Lung (tissue), 12 donors: Measurements from ENCODE around the gene FNIP1. TPM values are rescaled to one million over a fixed set of nuclear protein-coding genes. Genes with fewer than 3 reads are reported as not detected.
A peak's percentile ranks its signal among the peaks of the same experiment; 100 is the strongest.
"Not testable (repeated sequence)": the region's sequence is repeated elsewhere in the genome, so short reads cannot be mapped to it uniquely, and the experiment has no call there.

Experiments used
- ATAC-seq: fragments of 200-7000 bp; cut with Tn5 transposase; one replicate; pipeline ENCODE4 v1.9.1; 2020; ENCODE audit warnings: moderate number of reproducible peaks; ENCODE audit not compliant: insufficient read depth, low FRiP score
- DNase-seq, 3 donors: peaks; one replicate each; pipeline ENCODE4 v3.0.0-alpha.2; 2013 to 2017
- H3K27ac ChIP-seq, 2 donors: one replicate each; pipeline ENCODE4 v1.5.1; 2013; ENCODE audit warnings: mild to moderate bottlenecking in 2 of 2, moderate library complexity in 2 of 2, control low read depth in 1 of 2, inconsistent platforms in 1 of 2, low read depth in 1 of 2, low read length in 1 of 2
- H3K27me3 ChIP-seq, 3 donors: one replicate each; pipeline ENCODE4 v1.5.1; 2013; ENCODE audit warnings: low read length in 2 of 3; ENCODE audit not compliant: control insufficient read depth in 3 of 3, insufficient read depth in 3 of 3
- H3K36me3 ChIP-seq, 4 donors: one replicate each; pipeline ENCODE4 v1.5.1; 2013; ENCODE audit warnings: low read length in 4 of 4, mild to moderate bottlenecking in 1 of 4, moderate library complexity in 1 of 4; ENCODE audit not compliant: control insufficient read depth in 4 of 4, insufficient read depth in 4 of 4
- H3K4me1 ChIP-seq, 5 donors: one replicate each; pipeline ENCODE4 v1.5.1; 2013; ENCODE audit warnings: low read length in 5 of 5, mild to moderate bottlenecking in 2 of 5, moderate library complexity in 1 of 5; ENCODE audit not compliant: control insufficient read depth in 5 of 5, insufficient read depth in 5 of 5
- H3K4me3 ChIP-seq: one replicate; pipeline ENCODE4 v1.5.1; 2013; ENCODE audit warnings: mild to moderate bottlenecking, control low read depth, moderate library complexity
- H3K9ac ChIP-seq, 2 donors: one replicate each; pipeline ENCODE4 v1.5.1; 2013; ENCODE audit warnings: low read length in 2 of 2, control low read depth in 1 of 2; ENCODE audit not compliant: insufficient read depth in 1 of 2
- H3K9me3 ChIP-seq, 4 donors: one replicate each; pipeline ENCODE4 v1.5.1; 2013; ENCODE audit warnings: low read length in 3 of 4, mild to moderate bottlenecking in 1 of 4, moderate library complexity in 1 of 4; ENCODE audit not compliant: control insufficient read depth in 4 of 4, insufficient read depth in 3 of 4
- WGBS, 2 donors: extraction: QIAGEN DNeasy Blood & Tissue Kit; methylation state at CpG; one replicate each; pipeline ENCODE4 v1.1.7; 2013; 5-methylcytosine and 5-hydroxymethylcytosine counted together
- polyA plus RNA-seq, 2 donors: library from polyadenylated mRNA; stranded (reverse); fragments of 200-250 nt; gene quantifications; one replicate each; pipeline ENCODE4 v1.2.1, GENCODE V29; 2013
- total RNA-seq, 2 donors: library from RNA; depleted of rRNA in 1 of 2; stranded (reverse); fragments of >200 nt in 1 of 2; gene quantifications; one replicate each; pipeline ENCODE4 v1.2.1, GENCODE V29; 2014 to 2021
- TF ChIP-seq, protein P1 (sequence below): IDR thresholded peaks from 2 replicates; pipeline ENCODE4 v1.5.1; 2012; ENCODE audit warnings: mild to moderate bottlenecking; ENCODE audit errors: control extremely low read depth, extremely low read depth
- donor health status: control.
- donor health status: control.
- donor health status: Bipolar disorder and iron deficiency.
- donor health status: healthy.
- donor health status: DM: yes; HTN: yes; CAD: no.

Gene FNIP1
- total and polyA plus RNA-seq, 4 donors = 5.0 to 98.3 (median 22.6) TPM

DNA sequence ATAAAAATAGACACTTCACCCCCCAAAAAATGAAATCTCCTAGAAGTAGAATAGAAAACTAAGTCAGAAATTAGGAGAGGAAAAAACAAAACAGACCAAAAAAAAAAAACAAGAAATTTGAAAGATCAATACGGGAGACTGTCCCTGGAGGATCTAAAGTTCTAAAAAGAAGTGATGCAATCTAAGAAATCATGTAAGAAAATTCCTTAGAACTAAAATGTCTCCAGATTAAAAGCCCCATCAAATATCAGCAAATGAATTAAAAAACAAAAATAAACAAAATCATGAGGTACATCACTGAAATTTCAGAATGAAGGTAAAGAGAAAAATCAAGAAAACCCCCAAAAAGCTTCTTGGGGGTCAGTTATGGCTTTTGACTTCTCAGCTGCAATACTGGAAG is 13.5 kb downstream of the FNIP1 start:
- Histone ChIP-seq H3K4me3 (no peak overlapping the region), H3K9me3 (no peaks in the 10 kb centered on the region), H3K4me1 (peaks cover 0 to 25% (median 0%) of the 10 kb centered on the region in 5 donors), H3K27ac (no peak overlapping the region), H3K27me3 (no peaks in the 10 kb centered on the region), H3K36me3 (peaks cover 0 to 6% (median 0%) of the 10 kb centered on the region in 4 donors), H3K9ac (no peak overlapping the region)
- no peak for DNase-seq
- TF ChIP-seq, protein P1, sequence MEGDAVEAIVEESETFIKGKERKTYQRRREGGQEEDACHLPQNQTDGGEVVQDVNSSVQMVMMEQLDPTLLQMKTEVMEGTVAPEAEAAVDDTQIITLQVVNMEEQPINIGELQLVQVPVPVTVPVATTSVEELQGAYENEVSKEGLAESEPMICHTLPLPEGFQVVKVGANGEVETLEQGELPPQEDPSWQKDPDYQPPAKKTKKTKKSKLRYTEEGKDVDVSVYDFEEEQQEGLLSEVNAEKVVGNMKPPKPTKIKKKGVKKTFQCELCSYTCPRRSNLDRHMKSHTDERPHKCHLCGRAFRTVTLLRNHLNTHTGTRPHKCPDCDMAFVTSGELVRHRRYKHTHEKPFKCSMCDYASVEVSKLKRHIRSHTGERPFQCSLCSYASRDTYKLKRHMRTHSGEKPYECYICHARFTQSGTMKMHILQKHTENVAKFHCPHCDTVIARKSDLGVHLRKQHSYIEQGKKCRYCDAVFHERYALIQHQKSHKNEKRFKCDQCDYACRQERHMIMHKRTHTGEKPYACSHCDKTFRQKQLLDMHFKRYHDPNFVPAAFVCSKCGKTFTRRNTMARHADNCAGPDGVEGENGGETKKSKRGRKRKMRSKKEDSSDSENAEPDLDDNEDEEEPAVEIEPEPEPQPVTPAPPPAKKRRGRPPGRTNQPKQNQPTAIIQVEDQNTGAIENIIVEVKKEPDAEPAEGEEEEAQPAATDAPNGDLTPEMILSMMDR = no peak
- WGBS, 2 donors = 71 to 89% methylated on average over 1 of the region's 1 CpG
- ATAC-seq = no peak

DNA sequence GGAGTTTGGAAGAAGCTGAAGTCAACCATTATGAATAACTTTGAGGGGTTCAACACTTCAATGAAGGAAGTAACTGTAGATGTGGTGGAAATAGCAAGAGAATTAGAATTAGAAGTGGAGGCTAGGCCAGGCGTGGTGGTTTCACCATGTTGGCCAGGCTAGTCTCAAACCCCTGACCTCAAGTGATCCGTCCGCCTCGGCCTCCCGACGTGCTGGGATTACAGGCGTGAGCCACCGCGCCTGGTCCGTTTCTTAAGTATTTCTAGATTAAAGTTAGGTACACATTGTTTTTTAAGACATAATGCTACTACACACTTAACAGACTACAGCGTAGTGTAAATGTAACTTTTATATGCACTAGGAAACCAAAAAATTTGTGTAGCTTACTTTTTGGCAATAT is 14.1 kb downstream of the FNIP1 start:
- Histone ChIP-seq H3K27ac (no peak overlapping the region), H3K4me1 (peaks cover 0 to 22% (median 0%) of the 10 kb centered on the region in 5 donors), H3K4me3 (no peak overlapping the region), H3K9me3 (no peaks in the 10 kb centered on the region), H3K9ac (no peak overlapping the region), H3K36me3 (peaks cover 0 to 6% (median 0%) of the 10 kb centered on the region in 4 donors), H3K27me3 (no peaks in the 10 kb centered on the region)
- TF ChIP-seq, protein P1 = no peak
- DNase-seq = no peak
- 98 to 99% methylated on average over 11 of the region's 11 CpGs for WGBS, 2 donors
- ATAC-seq = no peak

DNA sequence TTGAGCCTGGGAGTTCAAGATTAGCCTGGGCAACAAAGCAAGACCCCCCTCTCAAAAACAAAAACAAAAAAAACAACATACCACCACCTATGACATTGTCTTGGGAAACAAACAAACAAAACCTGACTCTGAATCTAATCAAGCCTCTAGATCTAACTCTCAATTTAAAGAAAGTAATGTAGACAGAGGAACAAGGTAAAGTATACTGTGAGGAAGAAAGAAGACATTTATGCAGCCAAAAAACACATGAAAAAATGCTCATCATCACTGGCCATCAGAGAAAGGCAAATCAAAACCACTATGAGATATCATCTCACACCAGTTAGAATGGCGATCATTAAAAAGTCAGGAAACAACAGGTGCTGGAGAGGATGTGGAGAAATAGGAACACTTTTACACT is 18.7 kb downstream of the FNIP1 start:
- not testable (repeated sequence) for H3K27ac ChIP-seq, H3K9me3 ChIP-seq, H3K4me3 ChIP-seq, DNase-seq, H3K36me3 ChIP-seq, H3K27me3 ChIP-seq, ATAC-seq, H3K9ac ChIP-seq
- peaks cover 3 to 20% (median 4%) of the 10 kb centered on the region in 5 donors for H3K4me1 ChIP-seq
- 67 to 100% methylated on average over 1 of the region's 1 CpG for WGBS, 2 donors

DNA sequence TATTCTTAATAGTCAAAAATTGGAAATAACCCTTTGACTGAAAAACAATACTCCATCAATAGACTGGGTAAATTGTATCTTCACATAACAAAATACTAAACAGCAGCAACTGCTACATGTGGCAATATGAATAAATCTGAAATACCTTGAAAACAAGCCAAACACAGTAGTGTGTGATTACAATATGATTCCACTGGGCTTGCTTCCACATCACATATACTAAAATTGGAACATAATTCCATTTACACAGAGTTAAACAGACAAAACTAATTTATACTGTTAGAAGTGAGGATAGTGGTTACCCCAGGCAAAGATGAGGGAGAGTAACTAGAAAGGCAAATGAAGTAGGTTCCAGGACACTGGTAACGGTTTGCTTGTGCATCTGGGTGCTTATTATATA is 20.4 kb downstream of the FNIP1 start:
- no peak for ATAC-seq
- TF ChIP-seq, protein P1 = no peak
- H3K9me3 ChIP-seq = no peaks in the 10 kb centered on the region
- H3K27me3 ChIP-seq = no peaks in the 10 kb centered on the region
- peaks cover 1 to 34% (median 9%) of the 10 kb centered on the region in 5 donors for H3K4me1 ChIP-seq
- no peak overlapping the region for H3K4me3 ChIP-seq
- H3K36me3 ChIP-seq = no peaks in the 10 kb centered on the region
- no peak overlapping the region for H3K9ac ChIP-seq
- DNase-seq = peak in 2 of 3 donors; percentile 80 to 87
- WGBS, 2 donors = 93 to 94% methylated on average over 1 of the region's 1 CpG
- no peak overlapping the region for H3K27ac ChIP-seq
